ENCODE results near the gene KRT83.

DNA sequence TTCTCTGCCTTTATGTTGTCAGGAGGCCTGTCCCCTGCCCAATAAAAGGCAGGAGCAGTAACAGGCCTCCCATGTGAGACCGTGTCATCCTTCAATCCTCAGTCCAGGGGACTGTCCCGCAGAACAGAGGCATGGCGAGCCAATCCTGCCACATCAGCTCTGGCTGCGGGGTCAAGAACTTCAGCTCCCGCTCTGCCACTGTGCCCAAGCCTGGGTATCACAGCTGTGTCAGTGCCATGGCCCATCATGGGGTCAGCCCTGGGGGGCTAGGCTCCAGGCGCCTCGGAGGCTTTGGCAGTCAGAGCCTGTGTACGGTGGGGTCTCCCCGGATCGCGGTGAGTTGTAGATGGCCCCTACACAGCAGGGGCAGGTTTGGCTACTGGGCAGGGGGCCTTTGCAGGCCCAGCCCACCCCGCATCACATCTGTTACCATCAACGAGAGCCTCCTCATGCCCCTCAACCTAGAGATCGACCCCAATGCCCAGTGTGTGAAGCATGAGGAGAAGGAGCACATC, 19.9 kb upstream of the KRT83 start:
- no peak for TF ChIP-seq EZH2 (IDR thresholded peaks at IDR 0.05)
- TF ChIP-seq POLR2AphosphoS5 (IDR thresholded peaks at IDR 0.05; ENCODE audit: borderline replicate concordance, low read depth, low read length), result no peak
- TF ChIP-seq FOXP2 (optimal IDR thresholded peaks at IDR 0.05; ENCODE audit: control extremely low read depth, extremely low read length, insufficient read depth), result no peak
